Loucy (cell line): Measurements from ENCODE around the gene NDUFV2.

Source experiments
- EZH2phosphoT487 ChIP-seq: fragments of 200-600 bp; IDR thresholded peaks from 2 replicates; pipeline ENCODE4 v1.6.1; 2018; ENCODE audit warnings: antibody characterized with exemption, mild to moderate bottlenecking, moderate library complexity, borderline replicate concordance
- TF ChIP-seq, protein P1 (sequence below): fragments of 200-600 bp; sonication (generic); conservative IDR thresholded peaks from 2 replicates; pipeline ENCODE4 v1.5.1; 2014; ENCODE audit warnings: mild to moderate bottlenecking, antibody characterized with exemption, low read length

GRCh38 chr18:9096007-9096371, 6.5 kb upstream of the NDUFV2 start:
- TF ChIP-seq, protein P1, sequence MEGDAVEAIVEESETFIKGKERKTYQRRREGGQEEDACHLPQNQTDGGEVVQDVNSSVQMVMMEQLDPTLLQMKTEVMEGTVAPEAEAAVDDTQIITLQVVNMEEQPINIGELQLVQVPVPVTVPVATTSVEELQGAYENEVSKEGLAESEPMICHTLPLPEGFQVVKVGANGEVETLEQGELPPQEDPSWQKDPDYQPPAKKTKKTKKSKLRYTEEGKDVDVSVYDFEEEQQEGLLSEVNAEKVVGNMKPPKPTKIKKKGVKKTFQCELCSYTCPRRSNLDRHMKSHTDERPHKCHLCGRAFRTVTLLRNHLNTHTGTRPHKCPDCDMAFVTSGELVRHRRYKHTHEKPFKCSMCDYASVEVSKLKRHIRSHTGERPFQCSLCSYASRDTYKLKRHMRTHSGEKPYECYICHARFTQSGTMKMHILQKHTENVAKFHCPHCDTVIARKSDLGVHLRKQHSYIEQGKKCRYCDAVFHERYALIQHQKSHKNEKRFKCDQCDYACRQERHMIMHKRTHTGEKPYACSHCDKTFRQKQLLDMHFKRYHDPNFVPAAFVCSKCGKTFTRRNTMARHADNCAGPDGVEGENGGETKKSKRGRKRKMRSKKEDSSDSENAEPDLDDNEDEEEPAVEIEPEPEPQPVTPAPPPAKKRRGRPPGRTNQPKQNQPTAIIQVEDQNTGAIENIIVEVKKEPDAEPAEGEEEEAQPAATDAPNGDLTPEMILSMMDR = no peak
- TF ChIP-seq EZH2phosphoT487 = no peak
